ENCODE data around the gene CARMIL1. TPM values are rescaled to one million over a fixed set of nuclear protein-coding genes. Genes with fewer than 3 reads are reported as not detected.

The CARMIL1 gene
- total RNA-seq, 1 donor from 2014 or later: 8.4 TPM

DNA sequence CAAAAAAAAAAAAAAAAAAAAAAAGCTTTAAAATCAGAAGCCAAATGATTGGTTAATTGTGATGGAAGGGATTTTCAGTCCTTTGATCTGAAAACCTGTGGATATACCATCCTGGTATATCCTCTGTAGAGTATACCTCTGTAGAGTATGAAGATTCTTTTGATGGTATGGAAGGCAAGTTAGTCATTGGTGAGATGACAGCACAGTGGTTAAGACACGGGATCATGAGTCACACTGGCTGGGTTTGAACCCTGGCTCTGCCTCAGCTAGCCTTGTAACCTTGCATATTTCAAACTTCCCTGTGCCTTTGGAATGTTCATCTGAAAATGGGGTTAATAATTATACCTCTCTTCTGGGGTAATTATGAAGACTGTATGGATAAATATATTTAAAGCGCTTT, 179.3 kb downstream of the CARMIL1 start:
- Histone ChIP-seq H3K9me3 (replicated peaks) (no peaks in the 10 kb centered on the region), H3K4me1 (no peaks in the 10 kb centered on the region), H3K36me3 (no peaks in the 10 kb centered on the region), H3K27me3 (ENCODE audit: low read depth) (no peaks in the 10 kb centered on the region), H3K27ac (replicated peaks) (no peak overlapping the region), H3K4me3 (no peak overlapping the region)
- DNase-seq: no peak
- TF ChIP-seq, protein P1, sequence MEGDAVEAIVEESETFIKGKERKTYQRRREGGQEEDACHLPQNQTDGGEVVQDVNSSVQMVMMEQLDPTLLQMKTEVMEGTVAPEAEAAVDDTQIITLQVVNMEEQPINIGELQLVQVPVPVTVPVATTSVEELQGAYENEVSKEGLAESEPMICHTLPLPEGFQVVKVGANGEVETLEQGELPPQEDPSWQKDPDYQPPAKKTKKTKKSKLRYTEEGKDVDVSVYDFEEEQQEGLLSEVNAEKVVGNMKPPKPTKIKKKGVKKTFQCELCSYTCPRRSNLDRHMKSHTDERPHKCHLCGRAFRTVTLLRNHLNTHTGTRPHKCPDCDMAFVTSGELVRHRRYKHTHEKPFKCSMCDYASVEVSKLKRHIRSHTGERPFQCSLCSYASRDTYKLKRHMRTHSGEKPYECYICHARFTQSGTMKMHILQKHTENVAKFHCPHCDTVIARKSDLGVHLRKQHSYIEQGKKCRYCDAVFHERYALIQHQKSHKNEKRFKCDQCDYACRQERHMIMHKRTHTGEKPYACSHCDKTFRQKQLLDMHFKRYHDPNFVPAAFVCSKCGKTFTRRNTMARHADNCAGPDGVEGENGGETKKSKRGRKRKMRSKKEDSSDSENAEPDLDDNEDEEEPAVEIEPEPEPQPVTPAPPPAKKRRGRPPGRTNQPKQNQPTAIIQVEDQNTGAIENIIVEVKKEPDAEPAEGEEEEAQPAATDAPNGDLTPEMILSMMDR (IDR thresholded peaks at IDR 0.05; ENCODE audit: borderline replicate concordance): no peak
- intact Hi-C loops (cut with micrococcal nuclease): no loop called here

DNA sequence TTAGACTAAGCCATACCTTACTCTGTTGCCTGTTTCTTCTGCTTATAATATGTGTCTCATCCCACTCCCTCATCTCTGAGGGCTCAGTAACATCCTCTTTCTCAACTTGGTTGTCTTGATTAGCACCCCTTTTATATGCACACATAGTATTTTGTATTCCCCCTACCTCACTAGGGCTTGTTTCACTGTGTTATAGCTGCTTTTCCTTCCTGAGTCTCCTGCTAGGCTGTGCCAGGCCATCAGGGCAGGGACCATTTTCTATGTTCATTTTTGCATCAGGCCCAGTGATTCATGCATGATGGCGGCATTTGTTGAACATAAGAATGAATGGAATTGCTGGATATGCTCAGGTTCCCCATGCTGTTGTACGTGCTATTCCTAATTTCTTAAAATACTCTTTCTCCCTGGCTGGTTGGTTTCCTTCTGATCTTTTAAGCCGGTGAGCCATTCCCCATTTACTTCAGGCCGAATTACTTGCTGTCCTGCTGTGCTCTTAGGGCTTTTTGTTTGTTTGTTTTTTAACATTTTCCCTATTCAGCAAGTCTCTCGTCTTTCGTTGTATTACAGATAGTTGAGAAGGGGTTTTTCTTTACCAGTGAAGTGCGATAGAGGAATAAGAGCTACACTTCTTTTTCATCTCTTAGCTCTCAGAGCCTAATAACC, 183.2 kb downstream of the CARMIL1 start:
- TF ChIP-seq, protein P1 (IDR thresholded peaks at IDR 0.05; ENCODE audit: borderline replicate concordance): no peak
- H3K9me3 ChIP-seq (replicated peaks): no peaks in the 10 kb centered on the region
- H3K27me3 ChIP-seq (ENCODE audit: low read depth): no peaks in the 10 kb centered on the region
- intact Hi-C loops (cut with micrococcal nuclease): no loop called here
- H3K27ac ChIP-seq (replicated peaks): no peak overlapping the region
- no peak for DNase-seq
- H3K36me3 ChIP-seq: no peaks in the 10 kb centered on the region
- no peak overlapping the region for H3K4me3 ChIP-seq
- no peaks in the 10 kb centered on the region for H3K4me1 ChIP-seq

DNA sequence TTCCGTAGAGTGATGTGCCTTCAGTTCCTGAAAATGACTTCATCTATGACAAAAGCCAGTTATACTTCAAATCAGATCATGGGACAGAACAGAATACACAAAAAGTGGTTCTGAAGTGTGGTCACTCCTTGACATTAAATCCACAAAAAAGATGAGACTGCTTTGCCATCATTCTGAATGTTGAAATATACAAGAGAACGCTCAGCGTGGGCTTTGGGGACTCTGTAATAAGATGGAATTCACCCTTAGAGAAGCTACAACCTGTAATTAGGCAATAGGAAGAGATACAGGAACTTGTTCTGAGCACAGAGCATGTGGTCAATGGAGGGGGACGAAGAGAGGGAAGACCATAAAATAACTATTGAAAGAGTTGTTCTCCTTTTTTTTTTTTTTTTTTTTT, 184.3 kb downstream of the CARMIL1 start:
- TF ChIP-seq, protein P1 (IDR thresholded peaks at IDR 0.05; ENCODE audit: borderline replicate concordance): no peak
- no peaks in the 10 kb centered on the region for H3K9me3 ChIP-seq (replicated peaks)
- no peak overlapping the region for H3K27ac ChIP-seq (replicated peaks)
- no peak for DNase-seq
- H3K4me3 ChIP-seq: no peak overlapping the region
- intact Hi-C loops (cut with micrococcal nuclease): no loop called here
- H3K4me1 ChIP-seq: no peaks in the 10 kb centered on the region
- H3K36me3 ChIP-seq: no peaks in the 10 kb centered on the region
- no peaks in the 10 kb centered on the region for H3K27me3 ChIP-seq (ENCODE audit: low read depth)

DNA sequence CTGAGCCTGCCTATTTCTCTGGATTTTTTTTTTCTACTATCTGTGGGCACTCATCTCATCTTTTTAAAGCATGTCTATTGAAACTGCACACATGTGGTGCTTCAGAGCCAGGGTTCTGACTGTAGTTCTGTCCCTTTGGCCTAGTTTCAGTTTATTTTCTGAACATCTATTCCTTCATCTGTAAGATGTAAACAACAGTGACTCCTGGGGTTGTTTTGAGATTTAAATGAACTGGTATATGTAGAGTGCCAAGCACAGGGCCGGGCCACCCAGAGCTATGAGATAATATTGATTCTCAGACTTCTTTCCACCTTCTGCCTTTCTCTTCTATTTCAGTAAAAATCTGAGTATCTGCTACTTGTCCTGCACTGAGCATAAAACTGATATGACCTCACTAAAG, 185.1 kb downstream of the CARMIL1 start:
- Histone ChIP-seq H3K4me3 (no peak overlapping the region), H3K27me3 (ENCODE audit: low read depth) (no peaks in the 10 kb centered on the region), H3K4me1 (no peaks in the 10 kb centered on the region), H3K36me3 (no peaks in the 10 kb centered on the region), H3K9me3 (replicated peaks) (no peaks in the 10 kb centered on the region), H3K27ac (replicated peaks) (no peak overlapping the region)
- intact Hi-C loops (cut with micrococcal nuclease): no loop called here
- no peak for DNase-seq
- TF ChIP-seq, protein P1 (IDR thresholded peaks at IDR 0.05; ENCODE audit: borderline replicate concordance): no peak

DNA sequence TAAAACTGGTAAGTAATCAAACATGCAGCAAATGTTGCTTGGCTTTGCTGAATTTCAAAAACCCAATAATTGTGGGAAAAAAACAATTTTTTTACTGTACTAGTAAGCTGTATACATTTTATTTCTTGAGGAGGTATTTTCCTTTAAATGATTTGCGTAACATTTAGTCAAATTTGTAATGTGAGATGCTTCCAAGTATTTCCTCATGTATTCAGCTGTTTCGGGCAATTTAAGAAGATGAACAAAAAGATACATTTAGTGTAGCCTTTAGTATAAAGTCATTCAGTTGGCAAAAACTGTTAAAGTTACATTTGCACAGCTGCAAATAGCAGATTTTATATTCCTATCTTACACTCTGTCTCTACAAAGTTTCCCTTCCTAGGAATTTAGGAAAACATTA, 186.8 kb downstream of the CARMIL1 start:
- no peak overlapping the region for H3K27ac ChIP-seq (replicated peaks)
- intact Hi-C loops (cut with micrococcal nuclease): no loop called here
- no peak for DNase-seq
- TF ChIP-seq, protein P1 (IDR thresholded peaks at IDR 0.05; ENCODE audit: borderline replicate concordance): no peak
- no peaks in the 10 kb centered on the region for H3K27me3 ChIP-seq (ENCODE audit: low read depth)
- no peaks in the 10 kb centered on the region for H3K36me3 ChIP-seq
- no peaks in the 10 kb centered on the region for H3K9me3 ChIP-seq (replicated peaks)
- H3K4me3 ChIP-seq: no peak overlapping the region
- no peaks in the 10 kb centered on the region for H3K4me1 ChIP-seq

Data from left ventricle myocardium inferior (tissue), 1 donor.